ENCODE data around the gene LZTR1.

The LZTR1 gene

GRCh38 chr22:20975541-20976290, 6.4 kb upstream of the LZTR1 start:
- no peaks in the 10 kb centered on the region for H3K36me3 ChIP-seq
- peak overlapping the region in 1 of 11 experiments; percentile 30; a peak in 1 of 22 replicates for H3K9ac ChIP-seq
- H3K4me2 ChIP-seq, result no peak overlapping the region
- peaks cover 8 to 10% (median 9%) of the 10 kb centered on the region in 11 experiments; a peak in 20 of 22 replicates for H3K9me3 ChIP-seq (replicated peaks in 1 of 11)
- no peak for TF ChIP-seq Cebpa-rat (IDR thresholded peaks at IDR 0.05)
- H3K27me3 ChIP-seq, result no peaks in the 10 kb centered on the region
- no peaks in the 10 kb centered on the region for H4K20me1 ChIP-seq
- no peak overlapping the region for H3K4me3 ChIP-seq
- no peak overlapping the region for H3K27ac ChIP-seq
- peaks cover 1 to 31% (median 13%) of the 10 kb centered on the region in 10 experiments; a peak in 15 of 20 replicates for H3K4me1 ChIP-seq

GRCh38 chr22:20976291-20976877, 5.7 kb upstream of the LZTR1 start:
- Histone ChIP-seq H3K4me3 (no peak overlapping the region), H3K27me3 (no peaks in the 10 kb centered on the region), H3K4me2 (no peak overlapping the region), H4K20me1 (no peaks in the 10 kb centered on the region), H3K9ac (peak overlapping the region in 1 of 11 experiments; percentile 30; a peak in 1 of 22 replicates), H3K4me1 (peaks cover 8 to 34% (median 18%) of the 10 kb centered on the region in 10 experiments), H3K27ac (no peak overlapping the region), H3K9me3 (replicated peaks in 1 of 11) (peaks cover 8 to 10% (median 9%) of the 10 kb centered on the region in 11 experiments; a peak in 20 of 22 replicates), H3K36me3 (no peaks in the 10 kb centered on the region)
- no peak for TF ChIP-seq Cebpa-rat (IDR thresholded peaks at IDR 0.05)

- TF ChIP-seq Cebpa-rat (IDR thresholded peaks at IDR 0.05), result no peak
- no peak overlapping the region for H3K4me2 ChIP-seq
- H3K9me3 ChIP-seq (replicated peaks in 1 of 11), result peaks cover 8 to 10% (median 9%) of the 10 kb centered on the region in 11 experiments; a peak in 20 of 22 replicates
- H3K27me3 ChIP-seq, result no peaks in the 10 kb centered on the region
- H3K4me1 ChIP-seq, result peaks cover 12 to 30% (median 17%) of the 10 kb centered on the region in 10 experiments
- no peaks in the 10 kb centered on the region for H3K36me3 ChIP-seq
- no peak overlapping the region for H3K9ac ChIP-seq
- H4K20me1 ChIP-seq, result no peaks in the 10 kb centered on the region
- H3K4me3 ChIP-seq, result no peak overlapping the region
- no peak overlapping the region for H3K27ac ChIP-seq
These were observed 5.1 kb upstream of the LZTR1 start for GRCh38 chr22:20977019-20977418.

GRCh38 chr22:20977516-20978170, 4.5 kb upstream of the LZTR1 start:
- Histone ChIP-seq H4K20me1 (no peaks in the 10 kb centered on the region), H3K4me3 (no peak overlapping the region), H3K4me1 (peaks cover 12 to 24% (median 13%) of the 10 kb centered on the region in 10 experiments), H3K9ac (no peak overlapping the region), H3K9me3 (replicated peaks in 1 of 11) (peaks cover 8 to 10% (median 9%) of the 10 kb centered on the region in 11 experiments; a peak in 20 of 22 replicates), H3K36me3 (no peaks in the 10 kb centered on the region), H3K27me3 (no peaks in the 10 kb centered on the region), H3K27ac (no peak overlapping the region), H3K4me2 (no peak overlapping the region)
- no peak for TF ChIP-seq Cebpa-rat (IDR thresholded peaks at IDR 0.05)

GRCh38 chr22:20978419-20978818, 3.7 kb upstream of the LZTR1 start:
- Histone ChIP-seq H3K27me3 (no peaks in the 10 kb centered on the region), H3K4me1 (peaks cover 19 to 24% (median 20%) of the 10 kb centered on the region in 10 experiments), H3K36me3 (peaks cover 0 to 1% (median 0%) of the 10 kb centered on the region in 11 experiments; a peak in 4 of 22 replicates), H3K9ac (no peak overlapping the region), H3K4me3 (no peak overlapping the region), H3K4me2 (no peak overlapping the region), H3K9me3 (replicated peaks in 1 of 11) (peaks cover 8 to 10% (median 9%) of the 10 kb centered on the region in 11 experiments; a peak in 20 of 22 replicates), H3K27ac (no peak overlapping the region), H4K20me1 (no peaks in the 10 kb centered on the region)
- no peak for TF ChIP-seq Cebpa-rat (IDR thresholded peaks at IDR 0.05)

- TF ChIP-seq Cebpa-rat (IDR thresholded peaks at IDR 0.05), result no peak
- peaks cover 8 to 10% (median 9%) of the 10 kb centered on the region in 11 experiments; a peak in 20 of 22 replicates for H3K9me3 ChIP-seq (replicated peaks in 1 of 11)
- no peak overlapping the region for H3K4me2 ChIP-seq
- no peak overlapping the region for H3K9ac ChIP-seq
- H3K4me3 ChIP-seq, result no peak overlapping the region
- no peak overlapping the region for H3K27ac ChIP-seq
- peaks cover 24 to 27% (median 26%) of the 10 kb centered on the region in 10 experiments for H3K4me1 ChIP-seq
- no peaks in the 10 kb centered on the region for H3K27me3 ChIP-seq
- H3K36me3 ChIP-seq, result peaks cover 0 to 10% (median 8%) of the 10 kb centered on the region in 11 experiments; a peak in 9 of 22 replicates
- H4K20me1 ChIP-seq, result no peaks in the 10 kb centered on the region
These were observed 2.8 kb upstream of the LZTR1 start for GRCh38 chr22:20979243-20979809.

GRCh38 chr22:20979940-20980453, 2.1 kb upstream of the LZTR1 start:
- Histone ChIP-seq H3K4me1 (peaks cover 24 to 27% (median 26%) of the 10 kb centered on the region in 10 experiments), H3K4me3 (no peak overlapping the region), H3K36me3 (peaks cover 0 to 16% (median 12%) of the 10 kb centered on the region in 11 experiments; a peak in 10 of 22 replicates), H3K27me3 (no peaks in the 10 kb centered on the region), H3K27ac (no peak overlapping the region), H4K20me1 (no peaks in the 10 kb centered on the region; a peak in 1 of 22 replicates), H3K9me3 (replicated peaks in 1 of 11) (peaks cover 8 to 10% (median 9%) of the 10 kb centered on the region in 11 experiments; a peak in 20 of 22 replicates), H3K9ac (no peak overlapping the region), H3K4me2 (no peak overlapping the region)
- TF ChIP-seq Cebpa-rat (IDR thresholded peaks at IDR 0.05), result no peak

- H3K4me3 ChIP-seq, result no peak overlapping the region
- H3K9me3 ChIP-seq (replicated peaks in 1 of 11), result peaks cover 8 to 10% (median 9%) of the 10 kb centered on the region in 11 experiments; a peak in 20 of 22 replicates
These were observed 1.6 kb upstream of the LZTR1 start for GRCh38 chr22:20980523-20980922.

More at GRCh38 chr22:20980523-20980922, 1.6 kb upstream of the LZTR1 start:
- Histone ChIP-seq H3K4me2 (peak overlapping the region in 7 of 11 experiments; percentile 88 to 97 (median 94); a peak in 10 of 22 replicates), H3K9ac (peak overlapping the region in 4 of 11 experiments; percentile 86 to 94 (median 92); a peak in 4 of 22 replicates), H3K4me1 (peaks cover 24 to 27% (median 26%) of the 10 kb centered on the region in 10 experiments), H4K20me1 (peaks cover 0 to 4% (median 0%) of the 10 kb centered on the region in 11 experiments; a peak in 3 of 22 replicates), H3K27me3 (no peaks in the 10 kb centered on the region), H3K36me3 (peaks cover 3 to 21% (median 16%) of the 10 kb centered on the region in 11 experiments; a peak in 21 of 22 replicates), H3K27ac (peak overlapping the region in 1 of 11 experiments; percentile 98; a peak in 1 of 22 replicates)
- no peak for TF ChIP-seq Cebpa-rat (IDR thresholded peaks at IDR 0.05)
